Measurements from ENCODE around the gene EDN2.

EDN2 gene

GRCh38 chr1:41516168-41517061, 31.9 kb upstream of the EDN2 start:
- peak; percentile 85 for DNase-seq

GRCh38 chr1:41515778-41516167, 31.3 kb upstream of the EDN2 start:
- no peak for DNase-seq

GRCh38 chr1:41515131-41515678, 30.7 kb upstream of the EDN2 start:
- DNase-seq = no peak

- DNase-seq = no peak
These were observed 29.9 kb upstream of the EDN2 start for GRCh38 chr1:41514381-41514780.

GRCh38 chr1:41513383-41513735, 28.9 kb upstream of the EDN2 start:
- DNase-seq = no peak

GRCh38 chr1:41512701-41513382, 28.4 kb upstream of the EDN2 start:
- DNase-seq = no peak

GRCh38 chr1:41511239-41511540, 26.7 kb upstream of the EDN2 start:
- no peak for DNase-seq

- DNase-seq = no peak
These were observed 26.2 kb upstream of the EDN2 start for GRCh38 chr1:41510531-41511238.

GRCh38 chr1:41509270-41509671, 24.8 kb upstream of the EDN2 start:
- DNase-seq = no peak

GRCh38 chr1:41508290-41508689, 23.8 kb upstream of the EDN2 start:
- no peak for DNase-seq

- no peak for DNase-seq
These were observed 23.4 kb upstream of the EDN2 start for GRCh38 chr1:41507836-41508235.

- DNase-seq = no peak
These were observed 22.7 kb upstream of the EDN2 start for GRCh38 chr1:41507110-41507720.

- no peak for DNase-seq
These were observed 19.9 kb upstream of the EDN2 start for GRCh38 chr1:41504114-41505035.

GRCh38 chr1:41503538-41504113, 19.1 kb upstream of the EDN2 start:
- DNase-seq = no peak

- DNase-seq = no peak
These were observed 18.4 kb upstream of the EDN2 start for GRCh38 chr1:41502912-41503311.

- DNase-seq = no peak
These were observed 17.1 kb upstream of the EDN2 start for GRCh38 chr1:41501581-41501980.

- no peak for DNase-seq
These were observed 16.5 kb upstream of the EDN2 start for GRCh38 chr1:41500781-41501518.

- no peak for DNase-seq
These were observed 15.9 kb upstream of the EDN2 start for GRCh38 chr1:41500378-41500777.

GRCh38 chr1:41499591-41499990, 15.1 kb upstream of the EDN2 start:
- DNase-seq = no peak

- DNase-seq = no peak
These were observed 14.3 kb upstream of the EDN2 start for GRCh38 chr1:41498804-41499203.

GRCh38 chr1:41498391-41498790, 13.9 kb upstream of the EDN2 start:
- no peak for DNase-seq

Data from OCI-M1 (cell line).